Uterus (tissue), 4 donors: ENCODE results near the gene EYS. TPM values are rescaled to one million over a fixed set of nuclear protein-coding genes. Genes with fewer than 3 reads are reported as not detected.

Experiments used
- DNase-seq, 2 donors: peaks; one replicate each; pipeline ENCODE4 v3.0.0-alpha.2; 2019 to 2020
- H3K27ac ChIP-seq, 2 donors: fragments of 200-600 bp; sonication (generic); 1 replicate in 1 of 2; 2 replicates in 1 of 2; pipeline ENCODE4 v1.5.1; 2016 to 2018
- H3K27me3 ChIP-seq, 2 donors: fragments of 200-600 bp; sonication (generic); one replicate each; pipeline ENCODE4 v1.5.1; 2018 to 2019; ENCODE audit warnings: control low read depth in 1 of 2
- H3K36me3 ChIP-seq, 2 donors: fragments of 200-600 bp; sonication (generic); one replicate each; pipeline ENCODE4 v1.5.1; 2019; ENCODE audit warnings: control low read depth in 1 of 2
- H3K4me1 ChIP-seq, 2 donors: fragments of 200-600 bp; sonication (generic); one replicate each; pipeline ENCODE4 v1.5.1; 2018 to 2019; ENCODE audit warnings: control low read depth in 1 of 2
- H3K4me3 ChIP-seq, 2 donors: fragments of 200-600 bp; sonication (generic); 1 replicate in 1 of 2; 2 replicates in 1 of 2; pipeline ENCODE4 v1.5.1; 2018 to 2019; ENCODE audit warnings: mild to moderate bottlenecking in 1 of 2
- H3K9me3 ChIP-seq, 2 donors: fragments of 200-600 bp; sonication (generic); one replicate each; pipeline ENCODE4 v1.5.1; 2019; ENCODE audit warnings: control low read depth in 1 of 2
- POLR2A ChIP-seq, 2 donors: fragments of 450-650 bp; IDR thresholded peaks; one replicate each; pipeline ENCODE4 v1.6.1; 2016; ENCODE audit warnings: antibody characterized with exemption in 2 of 2, mild to moderate bottlenecking in 1 of 2, moderate library complexity in 1 of 2
- intact Hi-C: fragments of 100-400 bp; cut with DNase I; formaldehyde crosslinking; loops from one replicate; pipeline ENCODE4 v1.15.1; 2023; ENCODE audit warnings: low total_unique reads
- total RNA-seq, 4 donors: library from RNA; depleted of rRNA in 3 of 4; stranded (reverse); fragments of >200 nt in 3 of 4; gene quantifications; one replicate each; pipeline versions ENCODE4 v1.1.0 to v1.2.4, GENCODE V29; 2014 to 2023
- TF ChIP-seq, protein P1 (sequence below), 4 experiments: fragments of 200-600 bp in 2 of 4; fragments of 450-650 bp in 2 of 4; sonication (generic) in 2 of 4; IDR thresholded peaks; one replicate each; pipeline ENCODE4 v1.5.1; 2016 to 2019; ENCODE audit warnings: antibody characterized with exemption in 4 of 4, mild to moderate bottlenecking in 2 of 4, moderate library complexity in 1 of 4
- donor health status: DM: yes; HTN: yes; CAD: no.

Gene EYS
- total RNA-seq, 4 donors from 2014 or later, result 1.3 TPM; not detected in 3

DNA sequence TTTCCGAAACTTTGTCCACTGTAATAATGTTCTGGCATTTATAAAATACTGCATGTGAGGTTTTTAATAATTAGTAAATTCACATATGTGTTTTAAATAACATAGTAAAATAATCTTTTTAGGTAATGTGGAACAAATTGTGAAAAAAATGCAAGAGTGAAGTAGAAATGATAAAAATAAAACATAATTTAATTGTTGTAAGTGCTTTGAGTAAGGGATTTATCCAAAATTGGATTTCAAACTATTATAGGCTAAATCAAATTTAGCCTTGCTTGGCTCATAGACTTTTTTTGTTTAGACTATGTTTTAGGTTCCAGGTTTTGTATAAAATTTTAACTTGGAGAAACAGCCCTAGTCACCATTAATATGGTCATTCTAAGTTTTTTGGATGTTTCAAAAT is 1041.9 kb downstream of the EYS start:
- no peak for DNase-seq
- Histone ChIP-seq H3K27ac (no peak overlapping the region), H3K9me3 (no peaks in the 10 kb centered on the region), H3K4me3 (no peak overlapping the region), H3K27me3 (no peaks in the 10 kb centered on the region), H3K36me3 (no peaks in the 10 kb centered on the region), H3K4me1 (no peaks in the 10 kb centered on the region)
- no peak for TF ChIP-seq POLR2A (IDR thresholded peaks at IDR 0.05)
- TF ChIP-seq, protein P1, sequence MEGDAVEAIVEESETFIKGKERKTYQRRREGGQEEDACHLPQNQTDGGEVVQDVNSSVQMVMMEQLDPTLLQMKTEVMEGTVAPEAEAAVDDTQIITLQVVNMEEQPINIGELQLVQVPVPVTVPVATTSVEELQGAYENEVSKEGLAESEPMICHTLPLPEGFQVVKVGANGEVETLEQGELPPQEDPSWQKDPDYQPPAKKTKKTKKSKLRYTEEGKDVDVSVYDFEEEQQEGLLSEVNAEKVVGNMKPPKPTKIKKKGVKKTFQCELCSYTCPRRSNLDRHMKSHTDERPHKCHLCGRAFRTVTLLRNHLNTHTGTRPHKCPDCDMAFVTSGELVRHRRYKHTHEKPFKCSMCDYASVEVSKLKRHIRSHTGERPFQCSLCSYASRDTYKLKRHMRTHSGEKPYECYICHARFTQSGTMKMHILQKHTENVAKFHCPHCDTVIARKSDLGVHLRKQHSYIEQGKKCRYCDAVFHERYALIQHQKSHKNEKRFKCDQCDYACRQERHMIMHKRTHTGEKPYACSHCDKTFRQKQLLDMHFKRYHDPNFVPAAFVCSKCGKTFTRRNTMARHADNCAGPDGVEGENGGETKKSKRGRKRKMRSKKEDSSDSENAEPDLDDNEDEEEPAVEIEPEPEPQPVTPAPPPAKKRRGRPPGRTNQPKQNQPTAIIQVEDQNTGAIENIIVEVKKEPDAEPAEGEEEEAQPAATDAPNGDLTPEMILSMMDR (IDR thresholded peaks at IDR 0.05), result no peak
- intact Hi-C loops, result no loop called here

DNA sequence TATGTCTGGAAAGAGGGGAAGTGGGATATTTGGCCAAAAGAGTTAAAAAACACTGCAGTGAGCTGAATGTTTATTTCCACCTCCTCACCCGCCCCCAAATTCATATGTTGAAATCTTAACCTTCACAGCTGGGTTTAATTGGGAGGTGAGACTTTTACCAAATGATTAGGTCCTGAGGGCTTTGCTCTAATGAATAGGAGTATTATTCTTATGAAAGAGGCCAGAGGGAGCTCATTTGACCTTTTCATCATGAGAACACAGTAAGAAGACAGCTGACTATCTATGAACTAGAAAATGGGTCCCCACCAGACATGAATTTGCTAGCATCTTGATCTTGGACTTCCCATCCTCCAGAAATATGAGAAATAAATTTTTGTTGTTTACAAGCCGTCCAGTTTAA is 1042.5 kb downstream of the EYS start:
- no peak overlapping the region for H3K4me3 ChIP-seq
- no peaks in the 10 kb centered on the region for H3K27me3 ChIP-seq
- H3K36me3 ChIP-seq, result no peaks in the 10 kb centered on the region
- TF ChIP-seq, protein P1 (IDR thresholded peaks at IDR 0.05), result no peak
- TF ChIP-seq POLR2A (IDR thresholded peaks at IDR 0.05), result no peak
- intact Hi-C loops, result no loop called here
- H3K9me3 ChIP-seq, result no peaks in the 10 kb centered on the region
- no peak overlapping the region for H3K27ac ChIP-seq
- no peak for DNase-seq
- no peaks in the 10 kb centered on the region for H3K4me1 ChIP-seq

DNA sequence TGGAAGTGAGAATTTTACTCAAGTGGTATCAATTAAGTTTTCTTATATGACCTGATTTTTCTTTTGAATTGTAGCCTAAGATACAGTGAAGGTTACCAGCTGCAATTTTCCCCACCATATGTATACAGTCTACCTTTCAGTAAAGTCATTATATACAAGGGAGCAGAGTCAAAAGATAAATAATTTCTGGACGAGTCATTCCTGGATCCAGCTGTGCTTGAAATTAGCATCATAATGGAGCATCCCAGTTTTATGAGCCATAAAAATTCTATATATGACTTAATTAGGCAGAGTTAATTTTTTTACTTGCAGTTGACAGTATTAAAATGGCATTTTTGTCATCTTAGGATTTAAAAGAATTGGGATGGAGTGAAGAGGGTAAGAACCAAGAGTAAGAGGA is 1063.0 kb downstream of the EYS start:
- Histone ChIP-seq H3K27me3 (no peaks in the 10 kb centered on the region), H3K36me3 (no peaks in the 10 kb centered on the region), H3K4me1 (no peaks in the 10 kb centered on the region), H3K9me3 (no peaks in the 10 kb centered on the region), H3K27ac (no peak overlapping the region), H3K4me3 (no peak overlapping the region)
- TF ChIP-seq POLR2A (IDR thresholded peaks at IDR 0.05), result no peak
- TF ChIP-seq, protein P1 (IDR thresholded peaks at IDR 0.05), result no peak
- intact Hi-C loops, result no loop called here
- no peak for DNase-seq

DNA sequence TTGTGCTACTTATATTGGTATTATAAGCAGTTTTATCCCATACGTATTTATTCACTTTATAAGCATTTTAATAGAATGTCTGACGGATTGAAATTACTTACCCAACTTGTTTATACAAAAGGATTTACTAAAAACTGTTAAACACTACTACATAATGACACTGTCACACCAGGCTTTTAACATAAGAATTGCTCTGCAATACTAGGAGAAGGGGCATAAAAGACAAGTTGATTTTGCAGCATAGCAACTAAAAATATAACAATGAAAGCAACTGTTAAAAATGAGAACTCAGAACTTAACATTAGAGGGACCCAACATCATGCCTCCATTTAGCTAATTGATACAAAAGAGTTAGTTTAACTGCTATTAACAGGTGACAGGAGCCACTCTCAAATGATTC is 1076.1 kb downstream of the EYS start:
- Histone ChIP-seq H3K27me3 (no peaks in the 10 kb centered on the region), H3K27ac (no peak overlapping the region), H3K9me3 (no peaks in the 10 kb centered on the region), H3K4me1 (no peaks in the 10 kb centered on the region), H3K36me3 (no peaks in the 10 kb centered on the region), H3K4me3 (no peak overlapping the region)
- DNase-seq, result no peak
- intact Hi-C loops, result no loop called here
- TF ChIP-seq POLR2A (IDR thresholded peaks at IDR 0.05), result no peak
- TF ChIP-seq, protein P1 (IDR thresholded peaks at IDR 0.05), result no peak

DNA sequence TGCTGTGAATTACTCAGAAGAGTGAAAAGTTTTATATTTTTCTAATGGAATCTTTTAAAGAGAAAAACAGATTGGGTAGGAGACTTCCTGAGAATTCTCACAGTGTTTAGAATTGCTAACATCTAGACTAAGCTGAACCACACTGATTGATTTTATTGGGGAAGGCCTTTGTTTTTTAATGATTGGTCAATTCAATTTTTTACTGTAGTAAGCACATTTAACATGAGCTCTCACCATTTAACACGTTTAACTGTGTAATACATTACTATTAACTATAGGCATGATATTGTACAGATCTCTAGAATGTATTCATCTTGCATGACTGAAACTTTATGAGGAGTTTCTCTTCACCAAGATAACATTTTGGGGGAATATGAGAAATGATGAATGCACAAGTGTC is 1084.1 kb downstream of the EYS start:
- Histone ChIP-seq H3K9me3 (no peaks in the 10 kb centered on the region), H3K27me3 (no peaks in the 10 kb centered on the region), H3K4me3 (no peak overlapping the region), H3K27ac (no peak overlapping the region), H3K36me3 (no peaks in the 10 kb centered on the region), H3K4me1 (no peaks in the 10 kb centered on the region)
- intact Hi-C loops, result no loop called here
- TF ChIP-seq, protein P1 (IDR thresholded peaks at IDR 0.05), result no peak
- TF ChIP-seq POLR2A (IDR thresholded peaks at IDR 0.05), result no peak
- no peak for DNase-seq
